Adrenal gland (tissue), 12 donors: ENCODE measurements around the gene HTR4. TPM values are rescaled to one million over a fixed set of nuclear protein-coding genes. Genes with fewer than 3 reads are reported as not detected.

Experiments
- DNase-seq, 7 donors: peaks; one replicate each; pipeline ENCODE4 v3.0.0-alpha.2; 2019 to 2020
- H3K27ac ChIP-seq, 5 donors: fragments of 200-600 bp; sonication (generic) in 4 of 5; 1 replicate in 3 of 5; 2 replicates in 2 of 5; pipeline versions ENCODE4 v1.5.1 to v1.8.0; 2016 to 2020; ENCODE audit warnings: mild to moderate bottlenecking in 1 of 5
- H3K27me3 ChIP-seq: fragments of 200-600 bp; 2 replicates; pipeline ENCODE4 v1.8.0; 2021
- H3K36me3 ChIP-seq, 2 donors: fragments of 200-600 bp; replicated peaks in 1 of 2; 1 replicate in 1 of 2; 2 replicates in 1 of 2; pipeline versions ENCODE4 v1.5.1 to v1.8.0; 2018 to 2022
- H3K4me1 ChIP-seq, 2 donors: fragments of 200-600 bp; replicated peaks in 1 of 2; 1 replicate in 1 of 2; 2 replicates in 1 of 2; pipeline versions ENCODE4 v1.5.1 to v1.8.0; 2018 to 2021
- H3K4me3 ChIP-seq, 4 donors: fragments of 200-600 bp; sonication (generic) in 3 of 4; one replicate each; pipeline ENCODE4 v1.5.1; 2016 to 2018
- H3K9me3 ChIP-seq, 3 donors: fragments of 200-600 bp; sonication (generic) in 1 of 3; replicated peaks in 1 of 3; 1 replicate in 2 of 3; 2 replicates in 1 of 3; pipeline versions ENCODE4 v1.5.1 to v1.8.0; 2016 to 2021
- CTCF ChIP-seq, 6 experiments: fragments of 450-650 bp in 4 of 6; fragments of 200-600 bp in 2 of 6; sonication (generic) in 1 of 6; IDR thresholded peaks; 1 replicate in 5 of 6; 2 replicates in 1 of 6; pipeline versions ENCODE4 v1.5.1 to v1.8.0; 2016 to 2021; ENCODE audit warnings: antibody characterized with exemption in 6 of 6, mild to moderate bottlenecking in 2 of 6, moderate library complexity in 1 of 6
- POLR2A ChIP-seq, 2 donors: fragments of 450-650 bp; IDR thresholded peaks; one replicate each; pipeline ENCODE4 v1.6.1; 2017; ENCODE audit warnings: antibody characterized with exemption in 2 of 2, mild to moderate bottlenecking in 2 of 2, moderate library complexity in 1 of 2
- WGBS, 4 donors: extraction: QIAGEN DNeasy Blood & Tissue Kit in 2 of 4; methylation state at CpG; one replicate each; pipeline versions ENCODE4 v1.1.5 to v1.1.7; 2013 to 2017; 5-methylcytosine and 5-hydroxymethylcytosine counted together
- intact Hi-C, 2 donors: fragments of 100-400 bp; cut with DNase I; formaldehyde crosslinking; loops; one replicate each; pipeline versions ENCODE4 v1.14.1 to v1.15.0; 2022 to 2023
- polyA plus RNA-seq, 3 donors: library from polyadenylated mRNA; stranded (reverse); fragments of 200-250 nt in 2 of 3; fragments of 350-450 nt in 1 of 3; fragmentation: Illumina TruSeq in 1 of 3; extraction: RNeasy Lipid Tissue Mini Kit (QIAGEN cat#74804) in 1 of 3; gene quantifications; one replicate each; pipeline ENCODE4 v1.2.3, GENCODE V29; 2013 to 2014
- total RNA-seq, 9 donors: library from RNA; depleted of rRNA in 4 of 9; stranded (reverse); fragments of >200 nt in 4 of 9; fragments of 120-200 nt in 1 of 9; fragmentation: NEBNext Ultra II Directional in 1 of 9; extraction: Animal tissue kit (Norgen Biotek cat#: 25700) in 1 of 9; gene quantifications; one replicate each; pipeline versions ENCODE4 v1.1.0 to v1.2.4, GENCODE V29; 2013 to 2023
- donor health status: healthy with polysubstance abuse.
- donor health status: Bipolar disorder and iron deficiency.
- donor health status: DM: yes; HTN: yes; CAD: no.
- donor health status: DM: no; HTN: no; CAD: no.
- donor health status: DM: no; HTN: no; CAD: no.
- donor health status: DM: yes; HTN: yes; CAD: no.

HTR4 gene
- total and polyA plus RNA-seq, 12 donors: 0.11 to 2.6 (median 0.83) TPM; not detected in 1

- Histone ChIP-seq H3K9me3 (peaks cover 0 to 6% (median 0%) of the 10 kb centered on the region in 3 donors), H3K4me1 (no peaks in the 10 kb centered on the region), H3K4me3 (no peak overlapping the region), H3K27me3 (no peaks in the 10 kb centered on the region), H3K27ac (peak overlapping the region in 1 of 5 donors; percentile 15), H3K36me3 (no peaks in the 10 kb centered on the region)
- intact Hi-C loops: no loop called here
- TF ChIP-seq CTCF (IDR thresholded peaks at IDR 0.05) (no peak), POLR2A (IDR thresholded peaks at IDR 0.05) (no peak)
- DNase-seq: no peak
- 44 to 56% (median 51%) methylated on average over 4 of the region's 4 CpGs for WGBS, 4 donors
Observed at GRCh38 chr5:148465381-148466235, 188.7 kb downstream of the HTR4 start.

GRCh38 chr5:148459669-148460068 is 194.7 kb downstream of the HTR4 start:
- H3K9me3 ChIP-seq: peaks cover 0 to 6% (median 0%) of the 10 kb centered on the region in 3 donors
- intact Hi-C loops: no loop called here
- WGBS, 4 donors: 44 to 58% (median 48%) methylated on average over 1 of the region's 1 CpG

GRCh38 chr5:148458036-148458888 is 196.1 kb downstream of the HTR4 start:
- 76 to 92% (median 82%) methylated on average over 3 of the region's 3 CpGs for WGBS, 4 donors
- intact Hi-C loops: no loop called here
- Histone ChIP-seq H3K36me3 (no peaks in the 10 kb centered on the region), H3K4me1 (no peaks in the 10 kb centered on the region), H3K27me3 (no peaks in the 10 kb centered on the region), H3K9me3 (peaks cover 0 to 6% (median 0%) of the 10 kb centered on the region in 3 donors), H3K27ac (no peak overlapping the region), H3K4me3 (no peak overlapping the region)
- DNase-seq: no peak
- TF ChIP-seq CTCF (IDR thresholded peaks at IDR 0.05) (no peak), POLR2A (IDR thresholded peaks at IDR 0.05) (no peak)

More at GRCh38 chr5:148459669-148460068, 194.7 kb downstream of the HTR4 start:
- H3K27ac ChIP-seq: peak overlapping the region in 1 of 5 donors; percentile 50
- no peaks in the 10 kb centered on the region for H3K36me3 ChIP-seq
- H3K4me1 ChIP-seq: no peaks in the 10 kb centered on the region
- DNase-seq: no peak
- no peaks in the 10 kb centered on the region for H3K27me3 ChIP-seq
- no peak overlapping the region for H3K4me3 ChIP-seq
- TF ChIP-seq POLR2A (IDR thresholded peaks at IDR 0.05): no peak
- TF ChIP-seq CTCF (IDR thresholded peaks at IDR 0.05): no peak

GRCh38 chr5:148457183-148457620 is 197.1 kb downstream of the HTR4 start:
- TF ChIP-seq CTCF (IDR thresholded peaks at IDR 0.05) (peak in 1 of 6 experiments; percentile 9), POLR2A (IDR thresholded peaks at IDR 0.05) (no peak)
- Histone ChIP-seq H3K4me1 (no peaks in the 10 kb centered on the region), H3K4me3 (no peak overlapping the region), H3K9me3 (peaks cover 0 to 6% (median 0%) of the 10 kb centered on the region in 3 donors), H3K36me3 (no peaks in the 10 kb centered on the region), H3K27me3 (no peaks in the 10 kb centered on the region), H3K27ac (no peak overlapping the region)
- WGBS, 4 donors: 39 to 64% (median 51%) methylated on average over 5 of the region's 5 CpGs
- no peak for DNase-seq
- intact Hi-C loops: no loop called here
